Measurements from ENCODE around the gene IMMP2L.

GRCh38 chr7:111473449-111474198 lies 88.7 kb downstream of the IMMP2L start:
- TF ChIP-seq ARNT (IDR thresholded peaks at IDR 0.05) (no peak), SP1 (IDR thresholded peaks at IDR 0.05) (no peak), FOXK2 (IDR thresholded peaks at IDR 0.05) (no peak), NFRKB (IDR thresholded peaks at IDR 0.05) (no peak), L3MBTL2 (conservative IDR thresholded peaks at IDR 0.05) (no peak), LEF1 (IDR thresholded peaks at IDR 0.05; ENCODE audit: borderline replicate concordance) (no peak), BHLHE40 (IDR thresholded peaks at IDR 0.05; ENCODE audit: borderline replicate concordance) (no peak), CTBP1 (IDR thresholded peaks at IDR 0.05; ENCODE audit: borderline replicate concordance) (no peak), ZNF384 (IDR thresholded peaks at IDR 0.05) (no peak), ELF4 (IDR thresholded peaks at IDR 0.05) (no peak)
- TF ChIP-seq, protein P1, sequence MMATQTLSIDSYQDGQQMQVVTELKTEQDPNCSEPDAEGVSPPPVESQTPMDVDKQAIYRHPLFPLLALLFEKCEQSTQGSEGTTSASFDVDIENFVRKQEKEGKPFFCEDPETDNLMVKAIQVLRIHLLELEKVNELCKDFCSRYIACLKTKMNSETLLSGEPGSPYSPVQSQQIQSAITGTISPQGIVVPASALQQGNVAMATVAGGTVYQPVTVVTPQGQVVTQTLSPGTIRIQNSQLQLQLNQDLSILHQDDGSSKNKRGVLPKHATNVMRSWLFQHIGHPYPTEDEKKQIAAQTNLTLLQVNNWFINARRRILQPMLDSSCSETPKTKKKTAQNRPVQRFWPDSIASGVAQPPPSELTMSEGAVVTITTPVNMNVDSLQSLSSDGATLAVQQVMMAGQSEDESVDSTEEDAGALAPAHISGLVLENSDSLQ (IDR thresholded peaks at IDR 0.05): no peak
